ENCODE measurements around the gene SUPT7L. TPM values are rescaled to one million over a fixed set of nuclear protein-coding genes. Genes with fewer than 3 reads are reported as not detected.

Gene SUPT7L
- total and polyA plus RNA-seq, 10 donors: 22.9 to 42.1 (median 30.9) TPM

DNA sequence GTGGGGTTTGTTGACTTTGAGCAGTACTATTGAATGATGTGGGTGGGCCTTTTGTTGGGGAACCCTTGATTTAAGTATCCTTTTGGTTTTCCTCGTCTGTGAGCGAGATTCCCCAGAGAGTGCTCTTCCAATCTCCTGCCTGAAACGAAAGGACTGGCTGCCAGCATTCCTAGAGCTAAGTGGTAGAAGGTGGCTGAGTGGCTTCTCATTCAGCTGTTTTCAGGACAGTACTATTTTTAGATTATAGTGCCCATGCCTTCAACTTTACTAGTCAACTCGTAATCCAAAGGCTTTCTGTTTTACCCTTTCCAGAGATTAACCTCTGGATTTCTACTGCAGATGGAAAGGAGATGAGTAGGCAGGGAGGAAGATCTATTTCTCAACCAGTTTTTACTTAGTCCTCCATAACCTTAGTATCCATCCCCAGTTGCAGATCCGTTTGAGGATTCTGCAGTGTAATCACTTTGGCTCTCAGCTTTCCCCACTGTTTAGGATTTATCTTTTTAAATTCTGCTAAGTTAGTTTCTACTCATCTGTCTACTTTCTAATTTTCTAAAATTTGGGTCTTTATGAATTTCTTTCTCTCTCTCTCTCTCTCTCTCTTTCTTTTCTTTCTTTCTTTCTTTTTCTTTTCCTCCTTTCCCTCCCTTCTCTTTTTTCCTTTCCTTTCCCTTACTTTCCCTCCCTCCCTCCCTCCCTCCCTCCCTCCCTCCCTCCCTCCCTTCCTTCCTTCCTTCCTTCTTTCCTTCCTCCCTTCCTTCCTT is 9.5 kb upstream of the SUPT7L start:
- WGBS, 5 donors: 87 to 93% (median 89%) methylated on average over 5 of the region's 5 CpGs
- Histone ChIP-seq H3K9me3 (no peaks in the 10 kb centered on the region), H3K4me3 (no peak overlapping the region), H3K27ac (no peak overlapping the region), H3K27me3 (replicated peaks in 1 of 7) (no peaks in the 10 kb centered on the region), H3K36me3 (peaks cover 0 to 100% (median 78%) of the 10 kb centered on the region in 6 donors), H3K4me1 (peaks cover 0 to 15% (median under 1%) of the 10 kb centered on the region in 6 donors)
- TF ChIP-seq, protein P1, sequence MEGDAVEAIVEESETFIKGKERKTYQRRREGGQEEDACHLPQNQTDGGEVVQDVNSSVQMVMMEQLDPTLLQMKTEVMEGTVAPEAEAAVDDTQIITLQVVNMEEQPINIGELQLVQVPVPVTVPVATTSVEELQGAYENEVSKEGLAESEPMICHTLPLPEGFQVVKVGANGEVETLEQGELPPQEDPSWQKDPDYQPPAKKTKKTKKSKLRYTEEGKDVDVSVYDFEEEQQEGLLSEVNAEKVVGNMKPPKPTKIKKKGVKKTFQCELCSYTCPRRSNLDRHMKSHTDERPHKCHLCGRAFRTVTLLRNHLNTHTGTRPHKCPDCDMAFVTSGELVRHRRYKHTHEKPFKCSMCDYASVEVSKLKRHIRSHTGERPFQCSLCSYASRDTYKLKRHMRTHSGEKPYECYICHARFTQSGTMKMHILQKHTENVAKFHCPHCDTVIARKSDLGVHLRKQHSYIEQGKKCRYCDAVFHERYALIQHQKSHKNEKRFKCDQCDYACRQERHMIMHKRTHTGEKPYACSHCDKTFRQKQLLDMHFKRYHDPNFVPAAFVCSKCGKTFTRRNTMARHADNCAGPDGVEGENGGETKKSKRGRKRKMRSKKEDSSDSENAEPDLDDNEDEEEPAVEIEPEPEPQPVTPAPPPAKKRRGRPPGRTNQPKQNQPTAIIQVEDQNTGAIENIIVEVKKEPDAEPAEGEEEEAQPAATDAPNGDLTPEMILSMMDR (IDR thresholded peaks at IDR 0.05 in 8 of 11, conservative IDR thresholded peaks at IDR 0.05 in 3 of 11): no peak
- TF ChIP-seq POLR2AphosphoS5 (IDR thresholded peaks at IDR 0.05): no peak
- no peak for TF ChIP-seq POLR2A (IDR thresholded peaks at IDR 0.05)
- intact Hi-C loops (cut with DNase I; ENCODE audit: low total_unique reads): no loop called here
- DNase-seq: no peak

DNA sequence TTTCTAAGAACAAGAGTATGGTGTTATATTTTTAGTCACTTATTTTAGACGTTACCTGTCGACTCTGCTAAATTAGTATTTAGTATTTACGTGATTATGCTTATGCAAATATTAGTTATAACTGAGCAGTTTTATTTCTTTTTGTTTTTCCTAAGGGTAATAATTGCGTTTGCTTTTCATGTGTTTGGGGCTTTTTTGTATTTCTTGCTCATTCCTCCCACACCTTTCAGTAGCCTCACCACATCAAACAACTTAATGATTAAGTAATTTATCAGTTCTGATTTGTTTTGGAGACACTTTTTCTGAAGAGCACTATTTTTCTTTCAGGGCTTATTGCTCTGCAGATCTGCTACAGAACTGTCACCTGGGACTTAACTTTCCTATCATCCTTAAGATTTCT is 7.8 kb upstream of the SUPT7L start:
- TF ChIP-seq POLR2A (IDR thresholded peaks at IDR 0.05) (no peak), POLR2AphosphoS5 (IDR thresholded peaks at IDR 0.05) (no peak)
- TF ChIP-seq, protein P1 (IDR thresholded peaks at IDR 0.05 in 8 of 11, conservative IDR thresholded peaks at IDR 0.05 in 3 of 11): no peak
- no peaks in the 10 kb centered on the region for H3K27me3 ChIP-seq (replicated peaks in 1 of 7)
- no peak for DNase-seq
- peaks cover 0 to 32% (median 10%) of the 10 kb centered on the region in 6 donors for H3K4me1 ChIP-seq
- intact Hi-C loops (cut with DNase I; ENCODE audit: low total_unique reads): no loop called here
- H3K4me3 ChIP-seq: no peak overlapping the region
- WGBS, 5 donors: 83 to 92% (median 89%) methylated on average over 4 of the region's 4 CpGs
- H3K27ac ChIP-seq: no peak overlapping the region
- H3K9me3 ChIP-seq: no peaks in the 10 kb centered on the region
- H3K36me3 ChIP-seq: peaks cover 0 to 100% (median 78%) of the 10 kb centered on the region in 6 donors

DNA sequence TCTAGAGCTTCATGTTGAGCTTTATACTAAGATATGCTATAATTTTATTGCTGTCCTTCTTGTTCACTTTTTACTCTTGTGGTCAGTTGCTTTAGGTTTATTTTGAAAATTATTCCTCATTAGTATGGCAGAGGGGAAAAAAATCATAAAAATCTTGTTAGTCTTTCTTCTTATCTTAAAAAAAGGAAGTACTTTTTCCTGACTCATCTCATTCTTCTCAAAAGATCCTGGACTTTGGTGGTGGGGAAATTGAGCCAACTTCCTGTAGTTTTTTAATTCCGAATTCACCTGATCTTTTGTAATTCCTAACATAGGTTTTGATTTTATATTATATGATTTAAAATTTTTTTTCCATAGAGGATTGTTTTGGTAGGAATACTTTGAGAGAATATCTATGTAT is 4.0 kb upstream of the SUPT7L start:
- H3K36me3 ChIP-seq: peaks cover 0 to 62% (median 55%) of the 10 kb centered on the region in 6 donors
- DNase-seq: no peak
- H3K27ac ChIP-seq: peak overlapping the region in 5 of 8 donors; percentile 4 to 70 (median 64)
- no peak overlapping the region for H3K4me3 ChIP-seq
- H3K27me3 ChIP-seq (replicated peaks in 1 of 7): no peaks in the 10 kb centered on the region
- intact Hi-C loops (cut with DNase I; ENCODE audit: low total_unique reads): no loop called here
- TF ChIP-seq, protein P1 (IDR thresholded peaks at IDR 0.05 in 8 of 11, conservative IDR thresholded peaks at IDR 0.05 in 3 of 11): no peak
- no peak for TF ChIP-seq POLR2A (IDR thresholded peaks at IDR 0.05)
- no peak for TF ChIP-seq POLR2AphosphoS5 (IDR thresholded peaks at IDR 0.05)
- H3K9me3 ChIP-seq: no peaks in the 10 kb centered on the region
- H3K4me1 ChIP-seq: peaks cover 24 to 64% (median 36%) of the 10 kb centered on the region in 6 donors
- 21 to 38% (median 32%) methylated on average over 1 of the region's 1 CpG for WGBS, 5 donors

DNA sequence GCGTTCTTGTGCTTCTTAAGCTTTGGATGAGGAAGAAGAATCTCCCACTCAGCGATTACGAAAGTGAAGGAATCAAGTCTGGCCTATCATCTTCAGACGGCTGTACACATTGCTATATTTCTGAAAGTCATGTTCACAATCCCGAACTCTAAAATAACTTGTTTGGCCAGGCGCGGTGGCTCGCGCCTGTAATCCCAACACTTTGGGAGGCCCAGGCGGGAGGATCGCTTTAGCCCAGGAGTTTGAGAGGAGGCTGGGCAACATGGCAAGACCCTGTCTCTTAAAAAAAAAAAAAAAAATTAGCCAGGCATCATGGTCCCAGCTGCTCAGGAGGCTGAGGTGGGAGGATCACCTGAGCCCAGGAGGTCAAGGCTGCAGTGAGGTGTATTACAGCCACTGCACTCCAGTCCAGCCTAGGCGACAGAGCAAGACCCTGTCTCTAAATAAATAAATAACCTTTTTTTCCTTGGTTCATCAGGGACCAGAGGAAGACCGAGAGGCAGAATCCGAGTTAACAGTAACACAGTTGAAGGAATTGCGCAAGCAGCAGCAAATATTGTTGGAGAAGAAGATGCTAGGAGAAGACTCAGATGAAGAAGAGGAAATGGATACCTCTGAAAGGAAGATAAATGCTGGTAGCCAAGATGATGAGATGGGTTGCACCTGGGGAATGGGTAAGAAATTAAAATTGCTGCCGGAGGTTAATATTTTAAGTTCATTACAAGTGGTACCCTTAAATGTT is 1.4 kb upstream of the SUPT7L start:
- Histone ChIP-seq H3K9me3 (no peaks in the 10 kb centered on the region), H3K4me1 (peaks cover 29 to 82% (median 47%) of the 10 kb centered on the region in 6 donors), H3K27ac (peak overlapping the region in 3 of 8 donors; percentile 89 to 96 (median 90)), H3K4me3 (peak overlapping the region; percentile 69 to 97 (median 92)), H3K27me3 (replicated peaks in 1 of 7) (no peaks in the 10 kb centered on the region), H3K36me3 (peaks cover 0 to 58% (median 52%) of the 10 kb centered on the region in 6 donors)
- TF ChIP-seq, protein P1 (IDR thresholded peaks at IDR 0.05 in 8 of 11, conservative IDR thresholded peaks at IDR 0.05 in 3 of 11): no peak
- TF ChIP-seq POLR2A (IDR thresholded peaks at IDR 0.05): no peak
- no peak for TF ChIP-seq POLR2AphosphoS5 (IDR thresholded peaks at IDR 0.05)
- DNase-seq: no peak
- 78 to 88% (median 83%) methylated on average over 16 of the region's 16 CpGs for WGBS, 5 donors
- intact Hi-C loops (cut with DNase I; ENCODE audit: low total_unique reads): no loop called here

All from spleen (tissue), 11 donors.